HG03095 (cell line): ENCODE results near the gene PTPN4.

Experiments used
- ATAC-seq: cut with Tn5 transposase; IDR thresholded peaks from one replicate; pipeline ENCODE4 v1.9.1; 2021; ENCODE audit warnings: moderate library complexity; ENCODE audit not compliant: unreplicated experiment

PTPN4 gene

GRCh38 chr2:119853777-119854399 lies 94.2 kb downstream of the PTPN4 start:
- ATAC-seq, result no peak

- ATAC-seq, result no peak
These were observed 96.8 kb downstream of the PTPN4 start for GRCh38 chr2:119856469-119856901.

- ATAC-seq, result no peak
These were observed 98.0 kb downstream of the PTPN4 start for GRCh38 chr2:119857742-119858141.

GRCh38 chr2:119859528-119859927 lies 99.8 kb downstream of the PTPN4 start:
- no peak for ATAC-seq

- ATAC-seq, result no peak
These were observed 101.2 kb downstream of the PTPN4 start for GRCh38 chr2:119860924-119861323.

- ATAC-seq, result peak; percentile 83
These were observed 102.6 kb downstream of the PTPN4 start for GRCh38 chr2:119862127-119862889.

GRCh38 chr2:119864318-119864717 lies 104.6 kb downstream of the PTPN4 start:
- ATAC-seq, result no peak

GRCh38 chr2:119871725-119872124 lies 112.0 kb downstream of the PTPN4 start:
- no peak for ATAC-seq

GRCh38 chr2:119873350-119874315 lies 113.9 kb downstream of the PTPN4 start:
- ATAC-seq, result no peak

GRCh38 chr2:119879502-119879901 lies 119.8 kb downstream of the PTPN4 start:
- no peak for ATAC-seq

GRCh38 chr2:119888680-119889079 lies 129.0 kb downstream of the PTPN4 start:
- no peak for ATAC-seq

- no peak for ATAC-seq
These were observed 138.1 kb downstream of the PTPN4 start for GRCh38 chr2:119897736-119898395.

- no peak for ATAC-seq
These were observed 141.3 kb downstream of the PTPN4 start for GRCh38 chr2:119901013-119901412.

GRCh38 chr2:119910566-119910965 lies 150.8 kb downstream of the PTPN4 start:
- ATAC-seq, result no peak

GRCh38 chr2:119914266-119914665 lies 154.5 kb downstream of the PTPN4 start:
- no peak for ATAC-seq

- no peak for ATAC-seq
These were observed 162.1 kb downstream of the PTPN4 start for GRCh38 chr2:119921825-119922224.

GRCh38 chr2:119922699-119923098 lies 163.0 kb downstream of the PTPN4 start:
- no peak for ATAC-seq

- ATAC-seq, result no peak
These were observed 169.8 kb downstream of the PTPN4 start for GRCh38 chr2:119929537-119929936.

GRCh38 chr2:119932809-119933208 lies 173.1 kb downstream of the PTPN4 start:
- ATAC-seq, result no peak

GRCh38 chr2:119934319-119934718 lies 174.6 kb downstream of the PTPN4 start:
- no peak for ATAC-seq

- no peak for ATAC-seq
These were observed 178.0 kb downstream of the PTPN4 start for GRCh38 chr2:119937680-119938079.
